ENCODE measurements around the gene GCGR. TPM values are rescaled to one million over a fixed set of nuclear protein-coding genes. Genes with fewer than 3 reads are reported as not detected.

The GCGR gene
- total and polyA plus RNA-seq, 2 of the 13 experiments (the other 11 are each of a cell fraction or from before 2014, with no cell fraction given) = 0.04 to 0.13 TPM

- TF ChIP-seq ZSCAN5A (CRISPR knock-in tag; IDR thresholded peaks at IDR 0.05; ENCODE audit: borderline replicate concordance) (no peak), IRX3 (CRISPR knock-in tag; IDR thresholded peaks at IDR 0.05; ENCODE audit: borderline replicate concordance, low read depth) (no peak), ZNF205 (CRISPR knock-in tag; IDR thresholded peaks at IDR 0.05) (no peak; the same call in 1 of the 2 replicates), ZNF383 (CRISPR knock-in tag; IDR thresholded peaks at IDR 0.05; ENCODE audit: borderline replicate concordance) (no peak), PRPF4 (IDR thresholded peaks at IDR 0.05; ENCODE audit: low read depth, low read length, poor library complexity, severe bottlenecking) (no peak), POGK (CRISPR knock-in tag; conservative IDR thresholded peaks at IDR 0.05) (0 out of 2 replicates have a peak, but pooled peaks have one; percentile 44), BCLAF1 (IDR thresholded peaks at IDR 0.05) (no peak), MTF2 (CRISPR knock-in tag; IDR thresholded peaks at IDR 0.05; ENCODE audit: borderline replicate concordance) (no peak), SKI (IDR thresholded peaks at IDR 0.05; ENCODE audit: partially characterized antibody) (no peak), ZNF34 (CRISPR knock-in tag; IDR thresholded peaks at IDR 0.05; ENCODE audit: borderline replicate concordance) (0 out of 2 replicates have a peak, but pooled peaks have one; percentile 40), GLI4 (CRISPR knock-in tag; IDR thresholded peaks at IDR 0.05; ENCODE audit: borderline replicate concordance) (no peak), SALL1 (CRISPR knock-in tag; IDR thresholded peaks at IDR 0.05) (peak; percentile 78), RFX5 (IDR thresholded peaks at IDR 0.05; ENCODE audit: low read depth, low read length) (no peak), PHF21A (CRISPR knock-in tag; IDR thresholded peaks at IDR 0.05) (peak; percentile 80)
- TF ChIP-seq, protein P1, sequence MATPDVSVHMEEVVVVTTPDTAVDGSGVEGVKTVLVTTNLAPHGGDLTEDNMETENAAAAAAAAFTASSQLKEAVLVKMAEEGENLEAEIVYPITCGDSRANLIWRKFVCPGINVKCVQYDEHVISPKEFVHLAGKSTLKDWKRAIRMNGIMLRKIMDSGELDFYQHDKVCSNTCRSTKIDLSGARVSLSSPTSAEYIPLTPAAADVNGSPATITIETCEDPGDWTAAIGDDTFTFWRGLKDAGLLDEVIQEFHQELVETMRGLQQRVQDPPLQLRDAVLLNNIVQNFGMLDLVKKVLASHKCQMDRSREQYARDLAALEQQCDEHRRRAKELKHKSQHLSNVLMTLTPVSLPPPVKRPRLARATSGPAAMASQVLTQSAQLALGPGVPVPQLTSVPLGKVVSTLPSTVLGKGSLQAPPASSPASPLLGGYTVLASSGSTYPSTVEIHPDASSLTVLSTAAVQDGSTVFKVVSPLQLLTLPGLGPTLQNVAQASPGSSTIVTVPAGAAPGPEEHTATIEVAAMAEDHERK (CRISPR knock-in tag; IDR thresholded peaks at IDR 0.05; ENCODE audit: low read depth) = no peak
- TF ChIP-seq, protein P2, sequence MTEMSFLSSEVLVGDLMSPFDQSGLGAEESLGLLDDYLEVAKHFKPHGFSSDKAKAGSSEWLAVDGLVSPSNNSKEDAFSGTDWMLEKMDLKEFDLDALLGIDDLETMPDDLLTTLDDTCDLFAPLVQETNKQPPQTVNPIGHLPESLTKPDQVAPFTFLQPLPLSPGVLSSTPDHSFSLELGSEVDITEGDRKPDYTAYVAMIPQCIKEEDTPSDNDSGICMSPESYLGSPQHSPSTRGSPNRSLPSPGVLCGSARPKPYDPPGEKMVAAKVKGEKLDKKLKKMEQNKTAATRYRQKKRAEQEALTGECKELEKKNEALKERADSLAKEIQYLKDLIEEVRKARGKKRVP (CRISPR knock-in tag; IDR thresholded peaks at IDR 0.05) = peak in 1 of 2 experiments; percentile 81; a peak in 2 of 4 replicates
- TF ChIP-seq, protein P3, sequence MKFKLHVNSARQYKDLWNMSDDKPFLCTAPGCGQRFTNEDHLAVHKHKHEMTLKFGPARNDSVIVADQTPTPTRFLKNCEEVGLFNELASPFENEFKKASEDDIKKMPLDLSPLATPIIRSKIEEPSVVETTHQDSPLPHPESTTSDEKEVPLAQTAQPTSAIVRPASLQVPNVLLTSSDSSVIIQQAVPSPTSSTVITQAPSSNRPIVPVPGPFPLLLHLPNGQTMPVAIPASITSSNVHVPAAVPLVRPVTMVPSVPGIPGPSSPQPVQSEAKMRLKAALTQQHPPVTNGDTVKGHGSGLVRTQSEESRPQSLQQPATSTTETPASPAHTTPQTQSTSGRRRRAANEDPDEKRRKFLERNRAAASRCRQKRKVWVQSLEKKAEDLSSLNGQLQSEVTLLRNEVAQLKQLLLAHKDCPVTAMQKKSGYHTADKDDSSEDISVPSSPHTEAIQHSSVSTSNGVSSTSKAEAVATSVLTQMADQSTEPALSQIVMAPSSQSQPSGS (CRISPR knock-in tag; IDR thresholded peaks at IDR 0.05) = no peak
Measured at GRCh38 chr17:81814748-81815645, 11.0 kb downstream of the GCGR start (continued).

Measured in HepG2 (cell line).